DMS 273 (cell line): ENCODE data around the gene SASS6.

Source experiments
- DNase-seq: peaks from one replicate; lab custom pipeline; 2025; ENCODE audit not compliant: unreplicated experiment; lab: John Stamatoyannopoulos, UW

The SASS6 gene

GRCh38 chr1:100109554-100110066, 23.1 kb downstream of the SASS6 start:
- DNase-seq: no peak

GRCh38 chr1:100107696-100108095, 25.0 kb downstream of the SASS6 start:
- no peak for DNase-seq

GRCh38 chr1:100101564-100101963, 31.2 kb downstream of the SASS6 start:
- DNase-seq: no peak

- DNase-seq: no peak
Observed at GRCh38 chr1:100100202-100100601, 32.5 kb downstream of the SASS6 start.

GRCh38 chr1:100090471-100090870, 42.3 kb downstream of the SASS6 start:
- no peak for DNase-seq

GRCh38 chr1:100089082-100089481, 43.6 kb downstream of the SASS6 start:
- DNase-seq: no peak

GRCh38 chr1:100087396-100087795, 45.3 kb downstream of the SASS6 start:
- DNase-seq: no peak

- DNase-seq: no peak
Observed at GRCh38 chr1:100080331-100080730, 52.4 kb downstream of the SASS6 start.

GRCh38 chr1:100077531-100077930, 55.2 kb downstream of the SASS6 start:
- DNase-seq: no peak

GRCh38 chr1:100076744-100077143, 56.0 kb downstream of the SASS6 start:
- no peak for DNase-seq

- DNase-seq: no peak
Observed at GRCh38 chr1:100076319-100076718, 56.4 kb downstream of the SASS6 start.

- DNase-seq: no peak
Observed at GRCh38 chr1:100075773-100076172, 57.0 kb downstream of the SASS6 start.

GRCh38 chr1:100074604-100075395, 57.9 kb downstream of the SASS6 start:
- no peak for DNase-seq

- no peak for DNase-seq
Observed at GRCh38 chr1:100073531-100073930, 59.2 kb downstream of the SASS6 start.

GRCh38 chr1:100070201-100070939, 62.4 kb downstream of the SASS6 start:
- DNase-seq: no peak

GRCh38 chr1:100065969-100066227, 66.8 kb downstream of the SASS6 start:
- DNase-seq: no peak

GRCh38 chr1:100065183-100065968, 67.4 kb downstream of the SASS6 start:
- DNase-seq: no peak

GRCh38 chr1:100061681-100062080, 71.0 kb downstream of the SASS6 start:
- no peak for DNase-seq

- no peak for DNase-seq
Observed at GRCh38 chr1:100053727-100054126, 79.0 kb downstream of the SASS6 start.

GRCh38 chr1:100053119-100053518, 79.6 kb downstream of the SASS6 start:
- DNase-seq: no peak

GRCh38 chr1:100051893-100052292, 80.8 kb downstream of the SASS6 start:
- DNase-seq: no peak

GRCh38 chr1:100051401-100051800, 81.3 kb downstream of the SASS6 start:
- no peak for DNase-seq
